Testis (tissue), 3 donors: ENCODE measurements around the gene APIP. TPM values are rescaled to one million over a fixed set of nuclear protein-coding genes. Genes with fewer than 3 reads are reported as not detected.

ENCODE experiments used
- DNase-seq: peaks from one replicate; pipeline ENCODE4 v3.0.0-alpha.2; 2019
- H3K27ac ChIP-seq, 2 donors: fragments of 200-600 bp; sonication (generic); one replicate each; pipeline ENCODE4 v1.5.1; 2019
- H3K27me3 ChIP-seq: fragments of 200-600 bp; sonication (generic); one replicate; pipeline ENCODE4 v1.5.1; 2019
- H3K36me3 ChIP-seq: fragments of 200-600 bp; sonication (generic); one replicate; pipeline ENCODE4 v1.5.1; 2017; ENCODE audit warnings: low read depth; ENCODE audit errors: missing control alignments
- H3K4me1 ChIP-seq: fragments of 200-600 bp; sonication (generic); one replicate; pipeline ENCODE4 v1.5.1; 2019
- H3K4me3 ChIP-seq, 2 donors: fragments of 200-600 bp; sonication (generic); one replicate each; pipeline ENCODE4 v1.5.1; 2017 to 2019
- H3K9me3 ChIP-seq: fragments of 200-600 bp; sonication (generic); one replicate; pipeline ENCODE4 v1.5.1; 2017
- CTCF ChIP-seq, 3 experiments: fragments of 450-650 bp in 2 of 3; fragments of 200-600 bp in 1 of 3; sonication (generic) in 1 of 3; IDR thresholded peaks; one replicate each; pipeline ENCODE4 v1.5.1; 2016 to 2019; ENCODE audit warnings: antibody characterized with exemption in 3 of 3, mild to moderate bottlenecking in 2 of 3, moderate library complexity in 1 of 3
- POLR2A ChIP-seq: fragments of 450-650 bp; IDR thresholded peaks from one replicate; pipeline ENCODE4 v1.6.1; 2017; ENCODE audit warnings: antibody characterized with exemption, mild to moderate bottlenecking, moderate library complexity
- WGBS, 2 donors: methylation state at CpG; one replicate each; pipeline ENCODE4 v1.1.5; 2018; 5-methylcytosine and 5-hydroxymethylcytosine counted together
- intact Hi-C: fragments of 100-400 bp; cut with DNase I; formaldehyde crosslinking; loops from one replicate; pipeline ENCODE4 v1.15.1; 2023; ENCODE audit warnings: low total_unique reads
- polyA plus RNA-seq: library from polyadenylated mRNA; stranded (reverse); fragments of 350-450 nt; fragmentation: Illumina TruSeq; extraction: RNeasy Lipid Tissue Mini Kit (QIAGEN cat#74804); gene quantifications from one replicate; pipeline ENCODE4 v1.2.3, GENCODE V29; 2014; ENCODE audit warnings: low read depth, low replicate concordance; ENCODE audit not compliant: insufficient read depth
- total RNA-seq, 2 donors: library from RNA; depleted of rRNA; stranded (reverse); fragments of >200 nt; gene quantifications; one replicate each; pipeline ENCODE4 v1.2.3, GENCODE V29; 2016

The APIP gene
- total and polyA plus RNA-seq, 3 donors from 2014 or later: 20.2 to 28.9 (median 27.7) TPM

GRCh38 chr11:34936945-34937629 is 20.9 kb upstream of the APIP start:
- H3K36me3 ChIP-seq: no peaks in the 10 kb centered on the region
- 93% methylated on average over 6 of the region's 6 CpGs for WGBS, 2 donors
- H3K4me3 ChIP-seq: no peak overlapping the region
- TF ChIP-seq POLR2A: no peak
- no peak for TF ChIP-seq CTCF (IDR thresholded peaks at IDR 0.05)
- DNase-seq: no peak
- no peaks in the 10 kb centered on the region for H3K4me1 ChIP-seq
- H3K27me3 ChIP-seq: no peaks in the 10 kb centered on the region
- no peak overlapping the region for H3K27ac ChIP-seq
- H3K9me3 ChIP-seq: no peaks in the 10 kb centered on the region
- intact Hi-C loops: no loop called here

DNA sequence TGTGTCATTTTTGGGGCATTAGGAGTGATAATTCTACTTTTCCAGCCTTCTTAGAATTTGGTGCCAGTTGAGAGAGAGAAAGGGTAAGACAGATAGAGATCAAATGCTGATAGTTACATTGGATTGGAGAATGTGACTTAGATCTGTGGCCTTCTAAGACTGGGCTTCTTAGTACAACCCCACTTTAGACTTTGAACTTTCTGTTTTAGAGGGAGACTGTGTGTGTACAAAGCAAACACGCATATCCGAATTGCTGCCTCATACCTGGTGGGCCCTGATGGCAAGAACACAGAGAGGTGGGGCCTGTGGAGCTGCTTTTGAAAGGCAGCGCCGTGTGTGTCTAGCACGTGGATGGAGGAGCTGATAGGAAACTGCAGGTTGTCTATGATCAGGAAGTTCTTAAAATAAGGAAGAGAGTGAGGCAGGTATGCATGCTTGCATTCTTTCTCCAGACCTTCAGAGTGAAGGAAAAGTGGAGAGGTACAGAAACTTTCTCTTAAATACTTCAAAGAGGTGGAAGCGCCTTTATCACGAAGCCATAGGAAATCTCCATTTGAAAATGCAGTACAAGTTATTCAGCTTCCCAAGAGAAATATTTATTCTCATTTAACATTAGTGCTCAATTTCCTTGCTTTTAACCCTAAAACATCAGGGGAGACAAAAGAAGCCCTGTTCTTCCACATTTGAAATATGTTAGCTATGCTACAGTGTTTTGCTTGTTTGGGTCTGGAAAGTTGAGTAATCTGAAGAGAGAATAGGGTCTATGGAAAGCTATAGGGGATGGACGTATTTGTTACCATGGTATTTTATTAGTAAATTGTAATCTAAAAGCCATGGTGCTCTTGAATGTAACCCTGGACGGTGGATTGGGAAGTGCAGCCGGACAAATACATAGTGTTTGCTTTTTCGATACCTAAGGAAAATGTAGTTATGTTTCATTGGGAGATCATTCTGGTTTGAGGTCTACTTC is 13.9 kb upstream of the APIP start:
- no peak for DNase-seq
- intact Hi-C loops: loop anchor here (10.0 kb wide), 2 partner anchors 465 to 555 kb away; no protein-coding TSS in a partner anchor
- Histone ChIP-seq H3K27me3 (no peaks in the 10 kb centered on the region), H3K4me1 (no peaks in the 10 kb centered on the region), H3K4me3 (no peak overlapping the region), H3K9me3 (no peaks in the 10 kb centered on the region), H3K36me3 (no peaks in the 10 kb centered on the region), H3K27ac (no peak overlapping the region)
- 87 to 93% methylated on average over 11 of the region's 11 CpGs for WGBS, 2 donors
- TF ChIP-seq POLR2A: no peak
- no peak for TF ChIP-seq CTCF (IDR thresholded peaks at IDR 0.05)

GRCh38 chr11:34928960-34929680 is 12.9 kb upstream of the APIP start:
- no peak for TF ChIP-seq POLR2A
- Histone ChIP-seq H3K36me3 (no peaks in the 10 kb centered on the region), H3K4me1 (no peaks in the 10 kb centered on the region), H3K9me3 (no peaks in the 10 kb centered on the region), H3K27me3 (no peaks in the 10 kb centered on the region), H3K4me3 (no peak overlapping the region), H3K27ac (no peak overlapping the region)
- intact Hi-C loops: loop anchor here (10.0 kb wide), 2 partner anchors 466 to 556 kb away; no protein-coding TSS in a partner anchor
- no peak for DNase-seq
- 87 to 93% methylated on average over 7 of the region's 7 CpGs for WGBS, 2 donors

DNA sequence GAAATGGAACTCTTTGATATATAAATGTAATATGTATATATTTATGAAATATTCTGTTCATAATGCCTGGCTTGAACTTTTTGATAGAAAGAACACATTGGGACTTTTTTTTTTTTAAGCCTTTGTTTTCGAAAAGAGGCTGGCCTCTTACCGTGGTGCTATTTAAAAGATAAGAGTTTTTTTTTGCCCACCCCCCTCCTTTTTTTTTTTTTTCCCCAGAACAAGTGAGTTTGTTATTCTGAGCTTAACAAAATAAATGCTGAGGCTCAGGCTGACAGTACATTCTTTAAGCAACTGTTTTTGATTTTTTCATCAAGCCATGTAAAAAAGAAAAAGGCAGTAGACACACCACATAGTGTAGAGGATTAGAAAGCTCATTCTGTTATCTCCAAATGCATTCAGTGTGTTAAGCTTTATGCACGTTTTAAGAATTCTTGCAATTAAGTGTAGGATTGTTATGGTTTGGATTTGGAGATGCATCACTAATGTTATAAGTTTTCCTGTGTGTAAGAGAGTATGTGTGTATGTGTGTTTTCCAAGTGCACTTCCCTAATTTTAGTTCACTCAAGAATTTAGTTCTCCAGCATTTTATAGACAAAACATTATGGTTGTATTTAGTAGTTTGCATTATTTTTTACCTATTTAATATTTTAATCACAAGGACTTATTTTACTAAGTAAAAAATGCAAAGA is 12.2 kb upstream of the APIP start:
- H3K4me3 ChIP-seq: no peak overlapping the region
- no peaks in the 10 kb centered on the region for H3K27me3 ChIP-seq
- no peak overlapping the region for H3K27ac ChIP-seq
- WGBS, 2 donors: 52 to 75% methylated on average over 3 of the region's 3 CpGs
- no peak for TF ChIP-seq CTCF (IDR thresholded peaks at IDR 0.05)
- no peak for TF ChIP-seq POLR2A
- no peaks in the 10 kb centered on the region for H3K36me3 ChIP-seq
- intact Hi-C loops: loop anchor here (10.0 kb wide), 2 partner anchors 466 to 556 kb away; no protein-coding TSS in a partner anchor
- no peaks in the 10 kb centered on the region for H3K9me3 ChIP-seq
- DNase-seq: no peak
- no peaks in the 10 kb centered on the region for H3K4me1 ChIP-seq
